Measurements from ENCODE around the gene CHTOP. TPM values are rescaled to one million over a fixed set of nuclear protein-coding genes. Genes with fewer than 3 reads are reported as not detected.

The CHTOP gene
- total and polyA plus RNA-seq, 2 of the 8 experiments (the other 6 are each of a cell fraction or from before 2014, with no cell fraction given): 84.6 to 104 TPM

DNA sequence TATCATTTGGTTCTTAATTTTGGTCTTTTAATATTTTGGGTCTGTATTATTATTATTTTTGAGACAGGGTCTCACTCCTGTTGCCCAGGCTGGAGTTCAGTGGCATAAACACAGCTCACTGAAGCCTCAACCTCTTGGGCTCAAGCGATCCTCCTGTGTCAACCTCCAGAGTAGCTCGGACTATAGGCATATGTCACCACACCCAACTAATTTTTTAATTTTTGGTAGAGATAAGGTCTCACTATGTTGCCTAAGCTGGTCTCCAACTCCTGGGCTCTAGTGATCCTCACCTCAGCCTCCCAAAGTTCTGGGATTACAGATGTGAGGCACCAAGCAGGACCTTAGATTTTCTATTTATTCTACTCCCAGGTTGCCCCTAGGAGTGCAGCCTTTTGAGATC, 39.6 kb downstream of the CHTOP start (continued):
- TF ChIP-seq, protein P1, sequence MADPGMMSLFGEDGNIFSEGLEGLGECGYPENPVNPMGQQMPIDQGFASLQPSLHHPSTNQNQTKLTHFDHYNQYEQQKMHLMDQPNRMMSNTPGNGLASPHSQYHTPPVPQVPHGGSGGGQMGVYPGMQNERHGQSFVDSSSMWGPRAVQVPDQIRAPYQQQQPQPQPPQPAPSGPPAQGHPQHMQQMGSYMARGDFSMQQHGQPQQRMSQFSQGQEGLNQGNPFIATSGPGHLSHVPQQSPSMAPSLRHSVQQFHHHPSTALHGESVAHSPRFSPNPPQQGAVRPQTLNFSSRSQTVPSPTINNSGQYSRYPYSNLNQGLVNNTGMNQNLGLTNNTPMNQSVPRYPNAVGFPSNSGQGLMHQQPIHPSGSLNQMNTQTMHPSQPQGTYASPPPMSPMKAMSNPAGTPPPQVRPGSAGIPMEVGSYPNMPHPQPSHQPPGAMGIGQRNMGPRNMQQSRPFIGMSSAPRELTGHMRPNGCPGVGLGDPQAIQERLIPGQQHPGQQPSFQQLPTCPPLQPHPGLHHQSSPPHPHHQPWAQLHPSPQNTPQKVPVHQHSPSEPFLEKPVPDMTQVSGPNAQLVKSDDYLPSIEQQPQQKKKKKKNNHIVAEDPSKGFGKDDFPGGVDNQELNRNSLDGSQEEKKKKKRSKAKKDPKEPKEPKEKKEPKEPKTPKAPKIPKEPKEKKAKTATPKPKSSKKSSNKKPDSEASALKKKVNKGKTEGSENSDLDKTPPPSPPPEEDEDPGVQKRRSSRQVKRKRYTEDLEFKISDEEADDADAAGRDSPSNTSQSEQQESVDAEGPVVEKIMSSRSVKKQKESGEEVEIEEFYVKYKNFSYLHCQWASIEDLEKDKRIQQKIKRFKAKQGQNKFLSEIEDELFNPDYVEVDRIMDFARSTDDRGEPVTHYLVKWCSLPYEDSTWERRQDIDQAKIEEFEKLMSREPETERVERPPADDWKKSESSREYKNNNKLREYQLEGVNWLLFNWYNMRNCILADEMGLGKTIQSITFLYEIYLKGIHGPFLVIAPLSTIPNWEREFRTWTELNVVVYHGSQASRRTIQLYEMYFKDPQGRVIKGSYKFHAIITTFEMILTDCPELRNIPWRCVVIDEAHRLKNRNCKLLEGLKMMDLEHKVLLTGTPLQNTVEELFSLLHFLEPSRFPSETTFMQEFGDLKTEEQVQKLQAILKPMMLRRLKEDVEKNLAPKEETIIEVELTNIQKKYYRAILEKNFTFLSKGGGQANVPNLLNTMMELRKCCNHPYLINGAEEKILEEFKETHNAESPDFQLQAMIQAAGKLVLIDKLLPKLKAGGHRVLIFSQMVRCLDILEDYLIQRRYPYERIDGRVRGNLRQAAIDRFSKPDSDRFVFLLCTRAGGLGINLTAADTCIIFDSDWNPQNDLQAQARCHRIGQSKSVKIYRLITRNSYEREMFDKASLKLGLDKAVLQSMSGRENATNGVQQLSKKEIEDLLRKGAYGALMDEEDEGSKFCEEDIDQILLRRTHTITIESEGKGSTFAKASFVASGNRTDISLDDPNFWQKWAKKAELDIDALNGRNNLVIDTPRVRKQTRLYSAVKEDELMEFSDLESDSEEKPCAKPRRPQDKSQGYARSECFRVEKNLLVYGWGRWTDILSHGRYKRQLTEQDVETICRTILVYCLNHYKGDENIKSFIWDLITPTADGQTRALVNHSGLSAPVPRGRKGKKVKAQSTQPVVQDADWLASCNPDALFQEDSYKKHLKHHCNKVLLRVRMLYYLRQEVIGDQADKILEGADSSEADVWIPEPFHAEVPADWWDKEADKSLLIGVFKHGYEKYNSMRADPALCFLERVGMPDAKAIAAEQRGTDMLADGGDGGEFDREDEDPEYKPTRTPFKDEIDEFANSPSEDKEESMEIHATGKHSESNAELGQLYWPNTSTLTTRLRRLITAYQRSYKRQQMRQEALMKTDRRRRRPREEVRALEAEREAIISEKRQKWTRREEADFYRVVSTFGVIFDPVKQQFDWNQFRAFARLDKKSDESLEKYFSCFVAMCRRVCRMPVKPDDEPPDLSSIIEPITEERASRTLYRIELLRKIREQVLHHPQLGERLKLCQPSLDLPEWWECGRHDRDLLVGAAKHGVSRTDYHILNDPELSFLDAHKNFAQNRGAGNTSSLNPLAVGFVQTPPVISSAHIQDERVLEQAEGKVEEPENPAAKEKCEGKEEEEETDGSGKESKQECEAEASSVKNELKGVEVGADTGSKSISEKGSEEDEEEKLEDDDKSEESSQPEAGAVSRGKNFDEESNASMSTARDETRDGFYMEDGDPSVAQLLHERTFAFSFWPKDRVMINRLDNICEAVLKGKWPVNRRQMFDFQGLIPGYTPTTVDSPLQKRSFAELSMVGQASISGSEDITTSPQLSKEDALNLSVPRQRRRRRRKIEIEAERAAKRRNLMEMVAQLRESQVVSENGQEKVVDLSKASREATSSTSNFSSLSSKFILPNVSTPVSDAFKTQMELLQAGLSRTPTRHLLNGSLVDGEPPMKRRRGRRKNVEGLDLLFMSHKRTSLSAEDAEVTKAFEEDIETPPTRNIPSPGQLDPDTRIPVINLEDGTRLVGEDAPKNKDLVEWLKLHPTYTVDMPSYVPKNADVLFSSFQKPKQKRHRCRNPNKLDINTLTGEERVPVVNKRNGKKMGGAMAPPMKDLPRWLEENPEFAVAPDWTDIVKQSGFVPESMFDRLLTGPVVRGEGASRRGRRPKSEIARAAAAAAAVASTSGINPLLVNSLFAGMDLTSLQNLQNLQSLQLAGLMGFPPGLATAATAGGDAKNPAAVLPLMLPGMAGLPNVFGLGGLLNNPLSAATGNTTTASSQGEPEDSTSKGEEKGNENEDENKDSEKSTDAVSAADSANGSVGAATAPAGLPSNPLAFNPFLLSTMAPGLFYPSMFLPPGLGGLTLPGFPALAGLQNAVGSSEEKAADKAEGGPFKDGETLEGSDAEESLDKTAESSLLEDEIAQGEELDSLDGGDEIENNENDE (IDR thresholded peaks at IDR 0.05; ENCODE audit: insufficient replicate concordance, low read length): no peak
- TF ChIP-seq SUZ12 (IDR thresholded peaks at IDR 0.05; ENCODE audit: low read length) (no peak), SP1 (IDR thresholded peaks at IDR 0.05; ENCODE audit: low read depth, low read length) (no peak), CBX8 (IDR thresholded peaks at IDR 0.05; ENCODE audit: borderline replicate concordance, low read depth, low read length) (no peak)
